TTC549 (cell line): ENCODE results near the gene HERC6.
"Not testable (repeated sequence)": the region's sequence is repeated elsewhere in the genome, so short reads cannot be mapped to it uniquely, and the experiment has no call there.

Experiments used
- FAIRE-seq: peaks from 2 replicates; lab custom pipeline; 2012; peaks lifted over from hg19 to GRCh38; lab: Jason Lieb, UNC

Gene HERC6

DNA sequence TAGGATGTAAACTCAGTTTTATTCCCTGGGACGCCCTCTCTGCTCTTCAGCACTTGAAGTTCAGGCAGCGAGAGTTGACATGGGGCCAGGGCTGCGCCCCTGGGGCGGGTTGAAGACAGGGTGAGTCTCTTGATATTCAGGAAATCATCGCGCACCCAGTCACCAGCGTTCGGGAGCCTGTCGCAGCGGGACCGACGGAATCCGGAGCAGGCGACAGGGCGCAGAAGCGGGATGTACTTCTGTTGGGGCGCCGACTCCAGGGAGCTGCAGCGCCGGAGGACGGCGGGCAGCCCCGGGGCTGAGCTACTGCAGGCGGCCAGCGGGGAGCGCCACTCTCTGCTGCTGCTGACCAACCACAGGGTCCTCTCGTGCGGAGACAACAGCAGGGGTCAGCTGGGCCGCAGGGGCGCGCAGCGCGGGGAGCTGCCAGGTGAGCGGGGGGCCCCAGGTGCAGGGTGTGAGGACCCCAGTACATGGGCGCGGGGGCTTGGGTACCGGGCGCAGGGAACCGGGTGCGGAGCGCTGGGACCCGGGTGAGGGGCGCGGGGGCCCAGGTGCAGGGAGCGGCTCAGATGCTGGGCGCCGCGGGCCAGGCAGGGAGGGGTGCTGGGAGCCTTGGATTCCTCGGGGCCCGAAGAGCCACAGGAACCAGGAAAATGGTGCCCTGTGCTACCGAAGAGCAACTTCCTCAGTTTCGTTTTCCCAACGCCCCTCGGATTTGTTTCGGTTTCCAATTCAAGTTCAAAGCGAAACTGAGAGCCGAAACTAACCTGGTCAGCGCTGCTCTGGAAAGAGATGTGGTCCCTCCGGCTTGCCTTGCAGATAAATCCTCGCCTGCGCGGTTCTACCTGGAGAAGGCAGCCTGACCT, at the start of gene HERC6:
Gene HERC6, plus strand, starts transcription at position 162 of the 869 bp plus-strand sequence. Its CDS starts 70 bp downstream, at position 232.
- FAIRE-seq = no peak

DNA sequence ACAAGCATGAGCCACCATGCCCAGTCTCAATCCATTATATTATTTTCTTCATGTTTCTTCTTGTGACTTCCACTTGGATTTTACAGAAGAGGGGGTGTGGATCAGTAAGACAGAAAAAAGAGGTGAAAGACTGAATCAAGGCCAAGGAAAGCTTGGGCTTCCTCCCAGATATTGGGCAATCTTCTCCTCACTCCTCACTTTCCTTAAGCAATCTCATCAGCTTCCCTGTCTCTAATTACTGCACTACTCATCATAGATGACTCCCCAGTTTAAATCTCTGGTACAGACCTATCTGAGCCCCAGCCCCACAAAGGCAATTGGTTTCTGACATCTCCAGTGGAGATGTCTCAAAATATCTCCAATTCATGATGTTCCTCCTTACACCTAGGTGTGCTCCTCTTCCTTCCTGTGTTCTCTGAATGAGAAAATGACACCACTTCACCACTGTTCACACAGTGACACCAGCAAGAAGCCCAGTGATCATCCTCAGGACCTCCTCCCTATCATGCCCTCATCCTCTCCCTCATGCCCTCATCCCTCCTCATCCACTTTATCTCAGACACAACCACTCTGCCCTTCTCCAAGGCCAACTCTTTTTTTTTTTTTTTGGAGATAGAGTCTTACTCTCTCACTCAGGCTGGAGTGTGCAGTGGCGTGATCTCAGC, 44.8 kb upstream of the HERC6 start:
- no peak for FAIRE-seq

DNA sequence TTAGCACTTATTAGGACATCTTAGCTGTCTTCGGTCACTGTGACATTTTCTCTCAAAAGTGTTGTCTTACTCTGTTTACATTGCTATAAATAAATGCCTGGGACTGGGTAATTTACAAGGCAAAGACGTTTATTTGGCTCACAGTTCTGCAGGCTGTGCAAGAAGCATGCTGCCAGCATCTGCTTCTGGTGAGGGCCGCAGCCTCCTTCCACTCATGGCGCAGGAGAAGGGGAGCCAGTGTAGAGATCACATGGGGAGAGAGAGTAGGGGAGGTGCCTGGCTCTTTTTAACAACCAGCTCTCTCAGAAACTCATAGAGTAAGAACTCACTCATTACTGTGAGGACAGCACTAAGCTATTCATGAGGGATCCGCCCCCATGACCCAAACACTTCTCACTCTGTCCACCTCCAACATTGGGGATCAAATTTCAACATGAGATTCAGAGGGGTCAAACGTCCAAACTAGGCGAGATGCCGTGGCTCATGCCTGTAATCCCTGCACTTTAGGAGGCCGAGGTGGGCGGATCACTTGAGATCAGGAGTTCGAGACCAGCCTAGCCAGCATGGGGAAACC, 43.5 kb upstream of the HERC6 start:
- FAIRE-seq = no peak

DNA sequence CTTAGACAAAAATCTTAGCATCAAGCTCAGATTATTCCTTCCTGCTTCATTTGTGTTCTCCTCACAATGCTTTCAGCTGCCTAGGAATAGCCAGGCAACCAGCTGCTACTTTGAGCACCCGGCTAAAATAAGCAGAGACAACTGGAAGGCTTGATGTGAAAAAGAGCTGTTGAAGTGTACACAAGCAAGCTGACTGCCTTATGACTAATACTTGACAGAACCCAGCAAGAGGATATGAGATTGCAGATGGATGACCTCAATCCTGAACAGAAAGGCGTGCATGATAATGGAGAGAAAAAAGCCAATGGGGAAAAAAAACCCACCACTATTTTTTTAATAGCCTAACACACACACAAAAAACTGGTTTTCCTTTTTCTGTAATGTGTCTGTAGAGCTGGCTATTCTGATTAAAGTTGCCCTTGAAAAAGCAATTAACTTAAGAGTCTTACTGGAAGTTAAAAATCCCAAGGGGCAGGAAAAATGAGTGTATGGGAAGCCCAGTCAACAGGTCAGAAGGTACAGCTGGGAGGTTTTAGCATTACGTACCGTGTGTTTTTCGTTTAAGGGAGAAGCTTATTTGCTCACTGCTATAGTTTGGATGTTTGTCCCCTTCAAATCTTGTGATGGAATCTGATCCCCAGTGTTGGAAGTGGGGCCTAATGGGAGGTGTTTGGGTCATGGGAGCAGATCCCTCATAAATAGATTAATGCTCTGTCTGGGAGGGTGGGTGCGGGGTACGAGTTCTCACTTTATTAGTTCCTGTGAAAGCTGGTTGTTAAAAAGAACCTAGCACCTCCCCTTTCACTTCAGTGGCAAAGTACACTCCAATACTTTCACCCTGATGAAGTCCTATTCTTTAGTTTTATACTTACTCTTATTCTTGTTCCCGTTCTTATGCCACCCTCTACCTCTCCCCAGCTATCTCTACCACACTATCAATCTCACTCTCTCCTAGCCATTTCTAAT, 37.1 kb upstream of the HERC6 start:
- no peak for FAIRE-seq

DNA sequence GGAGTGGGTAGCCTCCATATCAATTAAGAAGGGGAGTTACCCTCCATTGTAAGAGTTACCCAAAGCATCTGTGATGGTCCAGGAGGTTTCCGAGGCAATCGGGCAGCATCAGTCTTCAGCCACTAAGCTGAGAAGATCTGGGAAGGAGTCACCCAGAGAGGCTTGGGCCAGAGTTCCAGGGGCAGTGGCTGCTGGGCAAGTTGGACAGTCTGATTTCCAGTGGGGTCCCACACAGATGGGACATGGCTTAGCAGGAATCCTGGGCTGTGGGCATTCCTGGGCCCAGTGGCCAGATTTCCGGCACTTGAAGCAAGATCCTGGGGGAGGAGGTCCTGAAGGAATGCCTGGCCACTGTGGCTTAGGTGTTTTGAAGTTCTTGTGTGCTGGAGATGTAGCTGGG, 31.8 kb upstream of the HERC6 start:
- not testable (repeated sequence) for FAIRE-seq

DNA sequence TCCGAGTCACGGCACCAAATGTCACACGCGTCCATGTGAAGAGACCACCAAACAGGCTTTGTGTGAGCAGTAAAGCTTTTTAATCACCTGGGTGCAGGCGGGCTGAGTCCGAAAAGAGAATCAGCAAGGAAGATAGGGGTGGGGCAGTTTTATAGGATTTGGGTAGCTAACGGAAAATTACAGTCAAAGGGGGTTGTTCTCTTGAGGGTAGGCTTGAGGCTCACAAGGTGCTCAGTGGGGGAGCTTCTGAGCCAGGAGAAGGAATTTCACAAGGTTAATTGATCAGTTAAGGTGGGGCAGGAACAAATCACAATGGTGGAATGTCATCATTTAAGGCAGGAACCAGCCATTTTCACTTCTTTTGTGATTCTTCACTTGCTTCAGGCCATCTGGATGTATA, 29.9 kb upstream of the HERC6 start:
- not testable (repeated sequence) for FAIRE-seq

DNA sequence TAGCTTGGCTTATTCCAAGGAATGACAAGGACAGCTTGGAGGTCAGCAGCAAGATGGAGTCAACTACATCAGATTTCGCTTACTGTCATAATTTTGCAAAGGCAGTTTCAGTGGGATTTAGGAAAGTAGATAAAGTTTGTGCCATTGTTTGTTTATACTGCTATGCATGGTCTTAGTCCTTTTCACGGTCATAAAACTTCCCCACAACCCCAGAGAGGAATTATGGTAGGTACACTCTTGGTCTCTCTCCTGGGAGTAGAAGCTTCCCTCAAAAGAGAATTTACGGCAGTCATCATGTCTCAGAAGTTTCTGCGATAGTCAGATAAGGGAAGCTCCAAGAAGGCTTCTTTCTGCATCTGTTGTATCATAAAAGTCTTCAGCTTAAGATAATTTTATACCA, 27.9 kb upstream of the HERC6 start:
- no peak for FAIRE-seq

DNA sequence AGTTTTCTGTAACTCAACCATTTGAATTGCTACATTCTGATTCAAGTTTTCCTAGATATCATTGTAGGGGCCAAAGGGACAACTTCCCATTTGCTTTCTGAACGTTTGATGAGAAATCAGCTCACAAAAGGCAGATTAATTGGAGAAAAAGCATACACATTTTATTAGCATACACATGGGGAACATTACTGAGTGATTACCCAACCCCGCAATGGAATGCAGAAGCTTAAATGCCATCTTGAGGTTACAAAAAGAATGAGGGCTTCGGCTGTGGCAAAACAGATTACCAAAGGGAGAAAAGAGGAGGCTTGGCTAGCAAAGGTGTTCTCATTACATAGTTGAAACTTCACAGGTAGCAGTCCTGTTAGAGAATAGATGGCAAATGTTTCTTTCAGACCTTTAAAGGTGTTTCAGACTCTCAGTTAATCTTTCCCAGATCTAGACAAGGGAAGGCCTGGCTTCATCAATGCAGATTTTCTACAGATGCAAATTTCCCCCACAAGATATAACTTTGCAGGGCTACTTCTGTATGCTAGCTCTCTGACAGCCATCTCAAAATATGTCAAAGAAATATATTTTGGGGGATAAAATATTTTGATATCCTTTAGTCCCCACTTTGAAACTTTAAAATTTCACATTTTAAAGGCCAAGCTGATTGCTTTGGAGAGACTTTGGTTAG, 26.5 kb upstream of the HERC6 start:
- no peak for FAIRE-seq

DNA sequence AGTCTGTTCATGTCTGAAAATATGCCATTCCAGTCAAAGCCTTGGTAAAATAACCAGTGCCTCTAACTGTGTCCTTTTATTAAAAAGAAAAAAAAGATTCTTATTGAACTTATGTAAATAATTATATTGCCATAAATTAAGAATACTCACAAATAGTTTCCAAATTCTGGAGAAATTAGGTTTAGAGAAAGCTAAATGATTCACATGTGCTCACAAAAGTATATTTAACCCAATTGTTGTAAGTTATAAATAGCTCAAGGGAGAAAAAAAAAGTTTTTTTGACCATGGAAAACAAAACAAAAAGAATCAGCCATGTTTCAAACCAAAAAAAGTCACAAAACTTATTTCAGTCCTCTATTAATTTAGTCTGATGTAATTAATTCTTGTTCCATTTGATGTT, 25.3 kb upstream of the HERC6 start:
- FAIRE-seq = no peak

DNA sequence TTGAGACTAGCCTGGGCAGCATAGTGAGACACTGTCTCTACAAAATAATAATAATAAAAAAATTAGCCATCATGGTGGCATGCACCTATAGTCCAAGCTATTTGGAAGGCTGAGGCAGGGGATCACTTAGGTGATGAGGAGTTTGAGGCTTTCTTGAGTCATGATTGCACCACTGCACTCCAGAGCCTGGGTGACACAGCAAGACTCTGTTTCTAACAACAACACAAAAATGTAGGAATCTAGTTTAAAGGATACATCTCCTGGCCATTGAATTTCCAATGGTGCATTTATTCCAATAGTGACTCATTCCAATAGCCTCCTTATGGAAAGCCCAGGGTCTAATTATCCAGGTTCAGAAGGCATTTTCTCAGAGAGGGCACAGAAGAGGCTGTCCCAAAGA, 21.9 kb upstream of the HERC6 start:
- no peak for FAIRE-seq

DNA sequence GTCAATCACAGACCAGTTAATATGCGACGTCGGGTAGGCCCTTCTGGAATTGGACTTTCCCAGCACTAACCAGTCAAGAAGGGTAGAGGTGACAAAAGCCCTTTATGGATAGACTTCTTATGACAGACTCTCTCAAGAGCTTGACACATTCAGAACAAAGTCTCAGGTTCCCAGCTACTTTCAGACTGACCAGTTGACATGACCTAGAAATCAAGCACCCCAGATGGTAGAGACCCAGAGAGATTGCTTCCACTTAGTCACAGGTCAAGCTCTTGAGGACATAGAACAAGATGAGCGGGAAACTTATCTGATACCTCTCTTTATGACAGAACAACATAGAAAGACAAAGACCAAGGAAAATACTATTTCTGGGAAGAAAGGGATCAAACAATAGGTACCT, 21.4 kb upstream of the HERC6 start:
- FAIRE-seq = no peak

DNA sequence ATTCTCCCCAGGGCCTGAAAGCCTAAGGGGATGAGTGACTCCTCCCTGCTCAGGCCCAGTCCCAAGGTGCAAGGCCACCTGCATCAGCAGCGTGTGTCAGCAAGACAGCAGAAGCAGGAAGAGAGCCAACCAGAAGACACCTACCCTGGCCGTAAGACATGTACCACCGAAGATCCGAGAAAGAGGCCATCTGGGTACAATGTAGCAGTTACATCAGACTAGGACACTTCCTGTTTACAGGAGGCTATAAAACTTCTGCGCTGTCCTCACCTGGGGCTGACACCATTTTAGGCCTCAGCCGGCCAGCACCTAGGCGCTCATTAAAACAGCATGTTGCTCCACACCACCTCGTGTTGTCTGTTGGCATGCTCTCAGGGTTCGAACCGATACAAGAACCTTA, 19.1 kb upstream of the HERC6 start:
- FAIRE-seq = no peak

DNA sequence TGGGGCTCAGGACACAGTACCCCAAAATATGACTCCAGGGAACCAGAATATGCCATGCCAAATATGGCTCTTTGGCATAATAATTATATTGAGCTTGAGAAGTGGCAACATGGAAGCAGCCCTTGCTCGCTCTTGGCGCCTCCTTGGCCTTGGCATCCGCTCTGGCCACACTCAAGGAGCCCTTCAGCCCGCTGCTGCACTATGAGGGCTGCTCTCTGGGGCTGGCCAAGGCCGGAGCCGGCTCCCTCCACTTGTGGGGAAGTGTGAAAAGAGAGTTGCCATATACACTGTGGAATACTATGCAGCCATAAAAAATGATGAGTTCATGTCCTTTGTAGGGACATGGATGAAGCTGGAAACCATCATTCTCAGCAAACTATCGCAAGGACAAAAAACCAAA, 18.4 kb upstream of the HERC6 start:
- no peak for FAIRE-seq

DNA sequence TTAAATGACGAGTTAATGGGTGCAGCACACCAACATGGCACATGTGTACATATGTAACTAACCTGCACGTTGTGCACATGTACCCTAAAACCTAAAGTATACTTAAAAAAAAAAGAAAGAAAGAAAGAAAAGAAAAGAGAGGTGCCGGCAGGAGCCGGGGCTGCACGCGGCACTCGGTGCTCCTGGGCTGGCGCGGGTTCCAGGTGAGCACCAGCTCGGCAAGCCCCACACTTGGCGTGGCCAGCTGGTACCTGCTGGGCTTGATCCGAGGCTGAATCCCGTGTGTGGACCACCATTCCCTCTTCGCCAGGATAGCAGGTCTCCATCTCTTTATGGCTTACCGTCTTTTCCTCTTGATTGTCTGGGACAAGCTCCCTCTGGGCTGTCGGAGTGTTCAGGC, 17.9 kb upstream of the HERC6 start:
- no peak for FAIRE-seq

DNA sequence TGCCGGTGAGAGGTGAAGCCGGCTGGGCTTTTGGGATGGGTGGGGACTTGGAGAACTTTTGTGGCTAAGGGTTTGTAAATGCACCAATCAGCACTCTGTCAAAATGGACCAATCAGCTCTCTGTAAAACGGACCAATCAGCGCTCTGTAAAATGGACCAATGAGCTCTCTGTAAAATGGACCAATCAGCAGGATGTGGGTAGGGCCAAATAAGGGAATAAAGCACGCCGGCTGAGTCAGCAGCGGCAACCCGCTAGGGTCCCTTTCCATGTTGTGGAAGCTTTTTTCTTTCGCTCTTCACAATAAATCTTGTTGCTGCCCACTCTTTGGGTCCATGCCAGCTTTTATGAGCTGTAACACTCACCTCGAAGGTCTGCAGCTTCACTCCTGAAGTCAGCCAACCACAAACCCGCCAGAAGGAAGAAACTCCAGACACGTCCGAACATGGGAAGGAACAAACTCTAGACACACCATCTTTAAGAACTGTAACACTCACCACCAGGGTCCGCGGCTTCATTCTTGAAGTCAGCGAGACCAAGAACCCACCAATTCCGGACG, 17.4 kb upstream of the HERC6 start:
- FAIRE-seq = not testable (repeated sequence)

DNA sequence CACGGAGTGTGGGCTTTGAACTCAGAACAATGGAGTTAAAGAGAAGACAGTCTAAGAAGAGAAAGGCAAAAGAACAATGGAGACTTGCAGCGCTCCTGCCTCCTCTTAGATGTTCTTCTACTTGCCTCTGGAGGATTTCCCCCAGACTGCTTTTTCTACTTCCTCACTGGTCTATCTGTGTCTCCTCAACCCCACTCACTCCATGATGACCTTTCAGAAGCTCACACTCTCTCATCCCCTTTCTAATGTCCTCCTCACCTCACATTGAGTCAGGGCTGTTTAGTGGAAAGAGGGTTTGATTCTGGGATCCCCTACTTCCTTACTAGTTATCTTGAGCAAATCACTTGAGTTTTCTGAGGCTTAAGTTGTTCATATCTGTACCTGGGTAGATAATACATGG, 12.2 kb upstream of the HERC6 start:
- FAIRE-seq = no peak

DNA sequence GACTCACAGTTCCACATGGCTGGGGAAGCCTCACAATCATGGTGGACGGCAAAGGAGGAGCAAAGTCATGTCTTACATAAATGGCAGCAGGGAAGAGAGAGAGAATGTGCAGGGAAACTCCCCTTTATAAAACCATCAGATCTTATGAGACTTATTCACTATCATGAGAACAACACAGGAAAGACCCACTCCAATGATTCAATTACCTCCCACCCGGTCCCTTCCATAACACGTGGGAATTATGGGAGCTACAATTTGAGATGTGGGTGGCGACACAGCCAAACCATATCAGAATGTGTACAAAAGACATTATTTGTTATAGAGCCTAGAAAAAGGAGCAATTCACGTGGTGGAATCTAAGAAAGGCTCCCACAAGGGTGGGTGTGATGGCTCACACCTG, 10.8 kb upstream of the HERC6 start:
- no peak for FAIRE-seq

DNA sequence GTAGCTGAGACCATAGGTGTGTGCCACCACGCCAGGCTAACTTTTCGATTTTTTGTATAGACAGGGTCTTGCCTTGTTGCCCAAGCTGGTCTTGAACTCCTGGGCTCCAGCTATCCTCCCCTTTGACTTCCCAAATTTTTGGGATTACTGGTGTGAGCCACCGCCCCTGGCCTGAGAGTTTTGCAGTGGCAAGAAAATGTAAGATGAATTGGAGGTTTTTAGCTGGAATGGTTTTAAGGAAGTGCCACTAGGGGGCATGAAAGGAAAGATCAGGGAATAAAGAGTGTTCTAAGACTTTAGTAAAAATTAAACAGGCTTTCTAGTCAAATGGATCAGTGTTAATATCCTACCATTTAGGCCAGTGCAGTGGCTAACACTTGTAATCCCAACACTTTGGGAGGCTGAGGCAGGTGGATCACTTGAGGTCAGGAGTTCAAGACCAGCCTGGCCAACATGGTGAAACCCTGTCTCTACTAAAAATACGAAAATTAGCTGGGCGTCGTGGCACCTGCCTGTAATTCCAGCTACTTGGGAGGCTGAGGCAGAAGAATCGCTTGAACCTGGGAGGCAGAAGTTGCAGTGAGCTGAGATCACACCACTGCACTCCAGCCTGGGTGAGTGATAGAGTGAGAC, 9.4 kb upstream of the HERC6 start:
- FAIRE-seq = peak; percentile 11

DNA sequence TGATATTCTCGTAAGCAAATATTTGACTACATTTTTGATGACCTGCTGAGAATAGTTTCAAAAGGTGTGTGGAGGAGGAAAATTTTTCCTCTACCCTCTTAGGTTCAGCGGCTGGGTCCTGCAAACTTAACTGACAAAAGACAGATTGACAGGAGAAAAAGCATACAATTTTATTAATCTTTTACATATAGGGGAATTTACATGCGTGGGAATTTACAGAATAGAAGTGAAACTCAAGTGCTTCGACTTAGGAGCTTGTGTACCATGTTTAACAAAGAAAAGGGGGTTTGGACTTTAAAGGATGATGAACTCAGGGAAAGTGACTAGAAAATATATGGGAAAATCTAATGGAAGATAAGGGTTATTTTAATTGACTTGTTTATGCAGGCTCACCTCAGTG, 2.5 kb downstream of the HERC6 start:
- no peak for FAIRE-seq

DNA sequence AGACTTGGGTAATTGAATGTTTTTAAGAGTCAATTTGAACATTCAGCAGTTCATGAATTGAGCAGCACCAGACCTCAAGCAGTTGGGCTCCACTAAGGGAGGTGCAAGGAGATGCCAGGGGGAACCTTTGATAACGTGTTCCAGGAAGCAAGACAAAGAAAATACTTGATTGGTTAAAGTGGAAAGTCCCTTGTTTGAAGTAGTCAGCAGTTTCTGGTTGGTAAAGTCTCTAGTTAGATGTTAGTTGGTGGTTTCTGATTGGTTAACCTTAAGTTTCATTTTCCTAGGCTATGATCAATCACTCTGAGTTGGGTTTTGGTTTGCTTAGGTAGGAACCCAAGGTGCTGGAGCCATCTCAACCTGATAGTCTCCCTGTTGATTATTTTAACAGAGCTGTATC, 4.0 kb downstream of the HERC6 start:
- no peak for FAIRE-seq

DNA sequence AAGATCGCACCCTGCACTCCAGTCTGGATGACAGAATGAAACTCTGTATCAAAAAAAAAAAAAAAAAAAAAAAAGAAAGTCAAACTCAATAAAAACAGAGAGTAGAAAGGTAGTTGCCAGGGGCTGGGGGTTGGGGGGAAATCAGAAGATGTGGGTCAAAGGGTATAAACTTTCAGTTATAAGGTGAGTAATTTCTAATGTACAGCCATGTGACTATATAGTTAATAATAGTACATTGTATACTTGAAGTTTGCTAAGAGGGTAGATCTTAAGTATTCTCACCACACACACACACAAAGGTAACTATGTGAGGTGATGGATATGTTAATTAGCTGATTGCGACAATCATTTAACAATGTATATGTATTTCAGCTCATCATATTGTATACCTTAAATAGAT, 11.5 kb downstream of the HERC6 start:
- FAIRE-seq = no peak
